DOHH2 (cell line): Measurements from ENCODE around the gene BIK.

Source experiments
- H3F3A ChIP-seq: fragments of 200-600 bp; sonication (generic), shearing (Covaris generic); 2 replicates; pipeline ENCODE4 v1.6.0; 2016; ENCODE audit warnings: antibody characterized with exemption, mild to moderate bottlenecking; ENCODE audit not compliant: control insufficient read depth, insufficient read depth
- H3K27ac ChIP-seq: fragments of 200-600 bp; sonication (generic); 2 replicates; pipeline ENCODE4 v1.5.1; 2014; ENCODE audit warnings: low read depth, mild to moderate bottlenecking, low read length, moderate library complexity
- H3K27me3 ChIP-seq: fragments of 200-600 bp; sonication (generic); 2 replicates; pipeline ENCODE4 v1.6.1; 2014; ENCODE audit warnings: mild to moderate bottlenecking, low read length, mixed read lengths; ENCODE audit not compliant: control insufficient read depth
- H3K36me3 ChIP-seq: fragments of 200-600 bp; sonication (generic); 2 replicates; pipeline ENCODE4 v1.6.1; 2014; ENCODE audit warnings: mild to moderate bottlenecking, low read length, moderate library complexity, mixed read lengths; ENCODE audit not compliant: control insufficient read depth
- H3K4me1 ChIP-seq: fragments of 200-600 bp; sonication (generic); 2 replicates; pipeline ENCODE4 v1.6.1; 2014; ENCODE audit warnings: mild to moderate bottlenecking, low read length, mixed read lengths; ENCODE audit not compliant: control insufficient read depth
- H3K4me2 ChIP-seq: fragments of 200-600 bp; sonication (generic); 2 replicates; pipeline ENCODE4 v1.6.0; 2014; ENCODE audit warnings: mild to moderate bottlenecking, low read length, moderate library complexity
- H3K4me3 ChIP-seq: fragments of 200-600 bp; sonication (generic); 2 replicates; pipeline ENCODE4 v1.5.1; 2014; ENCODE audit warnings: mild to moderate bottlenecking, low read length, mixed read lengths
- H3K79me2 ChIP-seq: fragments of 200-600 bp; sonication (generic); 2 replicates; pipeline ENCODE4 v1.6.1; 2014; ENCODE audit warnings: mild to moderate bottlenecking, low read length, mixed read lengths; ENCODE audit not compliant: control insufficient read depth
- H3K9me2 ChIP-seq: fragments of 200-600 bp; sonication (generic); replicated peaks from 2 replicates; pipeline ENCODE4 v1.6.1; 2014; ENCODE audit warnings: mild to moderate bottlenecking, low read length, mixed read lengths; ENCODE audit not compliant: control insufficient read depth
- H3K9me3 ChIP-seq: fragments of 200-600 bp; sonication (generic); 2 replicates; pipeline ENCODE4 v1.6.1; 2014; ENCODE audit warnings: antibody characterized with exemption, low read length, mixed read lengths; ENCODE audit not compliant: control insufficient read depth, insufficient read depth
- H4K20me1 ChIP-seq: fragments of 200-600 bp; sonication (generic); 2 replicates; pipeline ENCODE4 v1.6.0; 2014; ENCODE audit warnings: low read depth, mild to moderate bottlenecking, antibody characterized with exemption, low read length, moderate library complexity; ENCODE audit not compliant: control insufficient read depth, insufficient read depth
- EZH2phosphoT487 ChIP-seq: fragments of 200-600 bp; sonication (generic); IDR thresholded peaks from 2 replicates; pipeline ENCODE4 v1.6.1; 2017; ENCODE audit warnings: borderline replicate concordance, mild to moderate bottlenecking, antibody characterized with exemption, low read length, moderate library complexity, mixed read lengths
- TF ChIP-seq, protein P1 (sequence below): fragments of 200-600 bp; sonication (generic); IDR thresholded peaks from one replicate; pipeline ENCODE4 v1.5.1; 2014; ENCODE audit warnings: antibody characterized with exemption, mild to moderate bottlenecking, low read depth, low read length; ENCODE audit not compliant: poor library complexity, severe bottlenecking

Gene BIK

DNA sequence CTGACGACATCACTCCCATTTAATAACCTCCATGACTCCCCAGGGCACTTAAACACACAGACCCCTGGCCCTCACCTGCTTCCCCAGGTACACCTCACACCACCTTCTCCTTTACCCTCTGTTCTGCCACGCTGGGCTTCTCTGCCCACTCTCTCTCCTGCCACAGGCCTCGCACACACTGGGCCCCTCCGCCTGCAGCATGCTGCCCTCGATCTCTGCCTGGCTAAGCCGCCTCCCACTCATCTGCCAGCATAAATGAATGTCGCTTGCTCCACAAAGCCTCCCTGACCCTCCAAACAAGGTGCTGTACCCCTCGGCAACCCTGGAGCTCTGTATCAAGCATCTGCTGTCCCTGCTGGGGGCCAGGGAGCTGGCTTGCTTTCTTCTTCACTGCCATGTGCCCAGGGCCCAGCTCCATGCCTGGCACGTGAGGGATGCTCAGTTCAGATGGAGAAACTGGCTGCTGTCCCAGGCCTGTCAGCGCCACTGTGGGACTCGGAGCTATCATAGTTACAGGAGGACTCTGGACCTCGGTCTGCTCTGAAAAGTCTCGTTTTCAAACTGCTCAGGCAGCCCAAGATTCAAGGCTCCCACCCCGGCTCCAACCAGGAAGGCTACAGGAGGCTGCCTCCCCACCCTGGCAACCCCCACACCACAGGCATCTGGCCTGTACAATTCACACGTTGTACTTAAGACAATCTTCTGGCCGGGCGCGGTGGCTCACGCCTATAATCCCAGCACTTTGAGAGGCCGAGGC is 33.3 kb upstream of the BIK start:
- Histone ChIP-seq H3K79me2 (no peaks in the 10 kb centered on the region), H3K9me3 (no peaks in the 10 kb centered on the region)

DNA sequence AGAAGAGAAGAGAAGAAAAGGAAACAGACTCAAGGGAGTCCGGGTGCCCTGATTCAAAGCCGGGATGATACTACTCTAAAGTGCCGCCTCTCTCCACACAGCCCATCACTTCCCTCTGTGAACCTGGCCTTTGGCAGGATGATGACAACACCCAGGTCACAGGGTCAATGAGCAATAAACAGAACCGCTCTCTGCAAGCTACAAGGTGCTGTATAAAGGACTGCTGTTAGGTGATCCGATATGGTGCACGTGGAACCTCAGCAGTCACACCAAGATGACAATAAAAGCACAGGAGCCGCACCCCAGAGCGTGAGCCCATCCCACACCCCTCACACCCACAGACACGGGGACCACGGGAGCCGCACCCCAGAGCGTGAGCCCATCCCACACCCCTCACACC is 32.0 kb upstream of the BIK start:
- Histone ChIP-seq H3K27me3 (no peaks in the 10 kb centered on the region), H4K20me1 (no peaks in the 10 kb centered on the region), H3K4me1 (no peaks in the 10 kb centered on the region), H3K36me3 (no peaks in the 10 kb centered on the region), H3K4me2 (no peak overlapping the region), H3K9me3 (no peaks in the 10 kb centered on the region), H3F3A (no peaks in the 10 kb centered on the region), H3K27ac (no peak overlapping the region), H3K79me2 (no peaks in the 10 kb centered on the region), H3K9me2 (no peaks in the 10 kb centered on the region), H3K4me3 (no peak overlapping the region)
- TF ChIP-seq EZH2phosphoT487, result no peak
- TF ChIP-seq, protein P1, sequence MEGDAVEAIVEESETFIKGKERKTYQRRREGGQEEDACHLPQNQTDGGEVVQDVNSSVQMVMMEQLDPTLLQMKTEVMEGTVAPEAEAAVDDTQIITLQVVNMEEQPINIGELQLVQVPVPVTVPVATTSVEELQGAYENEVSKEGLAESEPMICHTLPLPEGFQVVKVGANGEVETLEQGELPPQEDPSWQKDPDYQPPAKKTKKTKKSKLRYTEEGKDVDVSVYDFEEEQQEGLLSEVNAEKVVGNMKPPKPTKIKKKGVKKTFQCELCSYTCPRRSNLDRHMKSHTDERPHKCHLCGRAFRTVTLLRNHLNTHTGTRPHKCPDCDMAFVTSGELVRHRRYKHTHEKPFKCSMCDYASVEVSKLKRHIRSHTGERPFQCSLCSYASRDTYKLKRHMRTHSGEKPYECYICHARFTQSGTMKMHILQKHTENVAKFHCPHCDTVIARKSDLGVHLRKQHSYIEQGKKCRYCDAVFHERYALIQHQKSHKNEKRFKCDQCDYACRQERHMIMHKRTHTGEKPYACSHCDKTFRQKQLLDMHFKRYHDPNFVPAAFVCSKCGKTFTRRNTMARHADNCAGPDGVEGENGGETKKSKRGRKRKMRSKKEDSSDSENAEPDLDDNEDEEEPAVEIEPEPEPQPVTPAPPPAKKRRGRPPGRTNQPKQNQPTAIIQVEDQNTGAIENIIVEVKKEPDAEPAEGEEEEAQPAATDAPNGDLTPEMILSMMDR, result no peak

More for the DNA sequence above, 33.3 kb upstream of the BIK start:
- Histone ChIP-seq H3K4me3 (no peak overlapping the region), H3K27ac (no peak overlapping the region), H3K36me3 (no peaks in the 10 kb centered on the region), H3K27me3 (no peaks in the 10 kb centered on the region), H3K4me2 (no peak overlapping the region), H3K9me2 (no peaks in the 10 kb centered on the region), H4K20me1 (no peaks in the 10 kb centered on the region), H3K4me1 (no peaks in the 10 kb centered on the region), H3F3A (no peaks in the 10 kb centered on the region)
- TF ChIP-seq, protein P1, result no peak
- no peak for TF ChIP-seq EZH2phosphoT487

GRCh38 chr22:43079742-43080141 is 30.8 kb upstream of the BIK start:
- Histone ChIP-seq H3K9me3 (no peaks in the 10 kb centered on the region), H3K4me1 (no peaks in the 10 kb centered on the region), H3K9me2 (no peaks in the 10 kb centered on the region), H4K20me1 (no peaks in the 10 kb centered on the region), H3F3A (no peaks in the 10 kb centered on the region), H3K4me2 (no peak overlapping the region), H3K27ac (no peak overlapping the region), H3K79me2 (no peaks in the 10 kb centered on the region), H3K4me3 (no peak overlapping the region), H3K27me3 (no peaks in the 10 kb centered on the region), H3K36me3 (no peaks in the 10 kb centered on the region)
- TF ChIP-seq EZH2phosphoT487, result no peak
- TF ChIP-seq, protein P1, result no peak

- Histone ChIP-seq H3K36me3 (no peaks in the 10 kb centered on the region), H3K27ac (no peak overlapping the region), H3K9me2 (no peaks in the 10 kb centered on the region), H3F3A (no peaks in the 10 kb centered on the region), H3K27me3 (no peaks in the 10 kb centered on the region), H4K20me1 (no peaks in the 10 kb centered on the region), H3K4me3 (no peak overlapping the region), H3K4me1 (no peaks in the 10 kb centered on the region; the same call in 1 of the 2 replicates), H3K79me2 (no peaks in the 10 kb centered on the region), H3K4me2 (no peak overlapping the region), H3K9me3 (no peaks in the 10 kb centered on the region)
- TF ChIP-seq, protein P1, result no peak
- no peak for TF ChIP-seq EZH2phosphoT487
These were observed 29.9 kb upstream of the BIK start for GRCh38 chr22:43080616-43081015.
